Ascending aorta (tissue), 2 donors: Measurements from ENCODE around the gene TTC22. TPM values are rescaled to one million over a fixed set of nuclear protein-coding genes. Genes with fewer than 3 reads are reported as not detected.
"Not testable (repeated sequence)": the region's sequence is repeated elsewhere in the genome, so short reads cannot be mapped to it uniquely, and the experiment has no call there.

Source experiments
- DNase-seq, 2 donors: peaks; one replicate each; pipeline ENCODE4 v3.0.0-alpha.2; 2019; ENCODE audit warnings: low spot score in 2 of 2
- H3K27ac ChIP-seq, 2 donors: fragments of 200-600 bp; sonication (generic); one replicate each; pipeline ENCODE4 v1.5.1; 2016 to 2017; ENCODE audit warnings: mild to moderate bottlenecking in 1 of 2
- H3K27me3 ChIP-seq: fragments of 200-600 bp; sonication (generic); one replicate; pipeline ENCODE4 v1.5.1; 2017
- H3K36me3 ChIP-seq, 2 donors: fragments of 200-600 bp; sonication (generic); one replicate each; pipeline ENCODE4 v1.5.1; 2016
- H3K4me1 ChIP-seq, 2 donors: fragments of 200-600 bp; sonication (generic); one replicate each; pipeline ENCODE4 v1.5.1; 2016 to 2017; ENCODE audit warnings: mild to moderate bottlenecking in 1 of 2
- H3K4me3 ChIP-seq, 2 donors: fragments of 200-600 bp; sonication (generic); one replicate each; pipeline ENCODE4 v1.5.1; 2016 to 2017; ENCODE audit warnings: mild to moderate bottlenecking in 1 of 2
- H3K9me3 ChIP-seq, 2 donors: fragments of 200-600 bp; sonication (generic); one replicate each; pipeline ENCODE4 v1.5.1; 2016
- CTCF ChIP-seq, 3 experiments: fragments of 200-600 bp in 2 of 3; fragments of 450-650 bp in 1 of 3; sonication (generic) in 2 of 3; IDR thresholded peaks; one replicate each; pipeline ENCODE4 v1.5.1; 2016 to 2019; ENCODE audit warnings: antibody characterized with exemption in 3 of 3, mild to moderate bottlenecking in 1 of 3, moderate library complexity in 1 of 3
- intact Hi-C: fragments of 100-400 bp; cut with DNase I; formaldehyde crosslinking; loops from one replicate; pipeline ENCODE4 v1.15.1; 2023
- total RNA-seq: library from RNA; depleted of rRNA; stranded (reverse); fragments of >200 nt; gene quantifications from one replicate; pipeline ENCODE4 v1.1.0, GENCODE V29; 2016

The TTC22 gene
- total RNA-seq, 1 donor from 2014 or later = not detected

- Histone ChIP-seq H3K9me3 (no peaks in the 10 kb centered on the region), H3K4me3 (no peak overlapping the region), H3K27me3 (no peaks in the 10 kb centered on the region), H3K27ac (no peak overlapping the region), H3K36me3 (no peaks in the 10 kb centered on the region), H3K4me1 (no peaks in the 10 kb centered on the region)
- no peak for TF ChIP-seq CTCF (IDR thresholded peaks at IDR 0.05)
- no peak for DNase-seq
- intact Hi-C loops = no loop called here
These were observed 17.1 kb downstream of the TTC22 start for GRCh38 chr1:54784066-54784465.

GRCh38 chr1:54782588-54782987 is 18.5 kb downstream of the TTC22 start:
- no peak overlapping the region for H3K4me3 ChIP-seq
- H3K36me3 ChIP-seq = no peaks in the 10 kb centered on the region
- no peaks in the 10 kb centered on the region for H3K4me1 ChIP-seq
- intact Hi-C loops = no loop called here
- H3K27ac ChIP-seq = no peak overlapping the region
- no peak for DNase-seq
- H3K27me3 ChIP-seq = no peaks in the 10 kb centered on the region
- TF ChIP-seq CTCF (IDR thresholded peaks at IDR 0.05) = no peak
- H3K9me3 ChIP-seq = no peaks in the 10 kb centered on the region

GRCh38 chr1:54782156-54782555 is 19.0 kb downstream of the TTC22 start:
- intact Hi-C loops = no loop called here
- no peak for TF ChIP-seq CTCF (IDR thresholded peaks at IDR 0.05)
- no peak for DNase-seq
- Histone ChIP-seq H3K4me3 (no peak overlapping the region), H3K27me3 (no peaks in the 10 kb centered on the region), H3K36me3 (no peaks in the 10 kb centered on the region), H3K9me3 (no peaks in the 10 kb centered on the region), H3K4me1 (no peaks in the 10 kb centered on the region), H3K27ac (no peak overlapping the region)

GRCh38 chr1:54781023-54781723 is 19.9 kb downstream of the TTC22 start:
- H3K27ac ChIP-seq = no peak overlapping the region
- no peak for DNase-seq
- H3K36me3 ChIP-seq = no peaks in the 10 kb centered on the region
- TF ChIP-seq CTCF (IDR thresholded peaks at IDR 0.05) = no peak
- no peaks in the 10 kb centered on the region for H3K4me1 ChIP-seq
- no peaks in the 10 kb centered on the region for H3K27me3 ChIP-seq
- H3K4me3 ChIP-seq = no peak overlapping the region
- intact Hi-C loops = no loop called here
- no peaks in the 10 kb centered on the region for H3K9me3 ChIP-seq

GRCh38 chr1:54777431-54777830 is 23.7 kb downstream of the TTC22 start:
- TF ChIP-seq CTCF (IDR thresholded peaks at IDR 0.05) = no peak

GRCh38 chr1:54777011-54777410 is 24.1 kb downstream of the TTC22 start:
- no peaks in the 10 kb centered on the region for H3K36me3 ChIP-seq
- no peak for DNase-seq
- no peak for TF ChIP-seq CTCF (IDR thresholded peaks at IDR 0.05)
- no peaks in the 10 kb centered on the region for H3K27me3 ChIP-seq
- no peaks in the 10 kb centered on the region for H3K9me3 ChIP-seq
- no peaks in the 10 kb centered on the region for H3K4me1 ChIP-seq
- no peak overlapping the region for H3K27ac ChIP-seq
- no peak overlapping the region for H3K4me3 ChIP-seq
- intact Hi-C loops = no loop called here

More at GRCh38 chr1:54777431-54777830, 23.7 kb downstream of the TTC22 start:
- no peaks in the 10 kb centered on the region for H3K9me3 ChIP-seq
- no peak overlapping the region for H3K27ac ChIP-seq
- H3K27me3 ChIP-seq = no peaks in the 10 kb centered on the region
- DNase-seq = no peak
- intact Hi-C loops = no loop called here
- H3K4me1 ChIP-seq = no peaks in the 10 kb centered on the region
- no peaks in the 10 kb centered on the region for H3K36me3 ChIP-seq
- H3K4me3 ChIP-seq = no peak overlapping the region

- intact Hi-C loops, H3K9me3 ChIP-seq, DNase-seq, H3K4me1 ChIP-seq, H3K36me3 ChIP-seq, H3K27me3 ChIP-seq, H3K4me3 ChIP-seq, H3K27ac ChIP-seq: not testable (repeated sequence)
These were observed 25.0 kb downstream of the TTC22 start for GRCh38 chr1:54775828-54776721.
